ENCODE measurements around the gene ATP2C2.

The ATP2C2 gene

DNA sequence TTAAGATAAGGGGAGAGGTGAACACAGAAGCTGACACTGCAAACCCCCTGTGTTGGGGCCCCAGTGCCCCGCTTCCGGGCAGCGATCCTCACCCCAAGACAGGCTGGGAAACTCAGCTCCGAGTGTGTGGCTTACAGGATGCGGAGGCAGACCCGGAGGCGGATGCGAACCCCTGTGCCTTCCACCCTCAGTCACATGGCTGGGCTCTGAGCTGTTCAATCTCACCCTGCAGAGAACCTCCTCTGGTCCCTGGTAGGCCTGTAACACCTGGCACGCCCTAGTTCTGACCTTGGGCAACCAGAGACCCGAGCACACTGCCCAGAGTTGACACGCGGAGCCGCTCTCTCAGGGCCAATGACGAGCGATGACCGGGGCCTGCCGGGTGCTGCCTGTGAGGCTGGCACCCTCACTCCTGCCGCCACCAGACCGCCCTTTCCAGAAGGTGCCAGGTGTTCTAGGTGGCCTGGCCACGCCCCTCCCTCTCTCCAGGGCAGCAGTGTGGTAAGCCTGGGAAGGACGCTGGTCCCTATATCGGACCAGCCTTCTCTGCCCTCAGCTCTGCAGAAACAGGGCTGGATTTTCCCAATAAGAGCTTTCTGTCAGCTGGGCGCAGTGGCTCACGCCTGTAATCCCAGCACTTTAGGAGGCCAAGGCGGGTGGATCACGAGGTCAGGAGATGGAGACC lies 112.9 kb downstream of the ATP2C2 start:
- H3K27ac ChIP-seq = no peak overlapping the region
- no peak for TF ChIP-seq ZFX (IDR thresholded peaks at IDR 0.05)
- TF ChIP-seq, protein P1, sequence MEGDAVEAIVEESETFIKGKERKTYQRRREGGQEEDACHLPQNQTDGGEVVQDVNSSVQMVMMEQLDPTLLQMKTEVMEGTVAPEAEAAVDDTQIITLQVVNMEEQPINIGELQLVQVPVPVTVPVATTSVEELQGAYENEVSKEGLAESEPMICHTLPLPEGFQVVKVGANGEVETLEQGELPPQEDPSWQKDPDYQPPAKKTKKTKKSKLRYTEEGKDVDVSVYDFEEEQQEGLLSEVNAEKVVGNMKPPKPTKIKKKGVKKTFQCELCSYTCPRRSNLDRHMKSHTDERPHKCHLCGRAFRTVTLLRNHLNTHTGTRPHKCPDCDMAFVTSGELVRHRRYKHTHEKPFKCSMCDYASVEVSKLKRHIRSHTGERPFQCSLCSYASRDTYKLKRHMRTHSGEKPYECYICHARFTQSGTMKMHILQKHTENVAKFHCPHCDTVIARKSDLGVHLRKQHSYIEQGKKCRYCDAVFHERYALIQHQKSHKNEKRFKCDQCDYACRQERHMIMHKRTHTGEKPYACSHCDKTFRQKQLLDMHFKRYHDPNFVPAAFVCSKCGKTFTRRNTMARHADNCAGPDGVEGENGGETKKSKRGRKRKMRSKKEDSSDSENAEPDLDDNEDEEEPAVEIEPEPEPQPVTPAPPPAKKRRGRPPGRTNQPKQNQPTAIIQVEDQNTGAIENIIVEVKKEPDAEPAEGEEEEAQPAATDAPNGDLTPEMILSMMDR (conservative IDR thresholded peaks at IDR 0.05) = no peak

DNA sequence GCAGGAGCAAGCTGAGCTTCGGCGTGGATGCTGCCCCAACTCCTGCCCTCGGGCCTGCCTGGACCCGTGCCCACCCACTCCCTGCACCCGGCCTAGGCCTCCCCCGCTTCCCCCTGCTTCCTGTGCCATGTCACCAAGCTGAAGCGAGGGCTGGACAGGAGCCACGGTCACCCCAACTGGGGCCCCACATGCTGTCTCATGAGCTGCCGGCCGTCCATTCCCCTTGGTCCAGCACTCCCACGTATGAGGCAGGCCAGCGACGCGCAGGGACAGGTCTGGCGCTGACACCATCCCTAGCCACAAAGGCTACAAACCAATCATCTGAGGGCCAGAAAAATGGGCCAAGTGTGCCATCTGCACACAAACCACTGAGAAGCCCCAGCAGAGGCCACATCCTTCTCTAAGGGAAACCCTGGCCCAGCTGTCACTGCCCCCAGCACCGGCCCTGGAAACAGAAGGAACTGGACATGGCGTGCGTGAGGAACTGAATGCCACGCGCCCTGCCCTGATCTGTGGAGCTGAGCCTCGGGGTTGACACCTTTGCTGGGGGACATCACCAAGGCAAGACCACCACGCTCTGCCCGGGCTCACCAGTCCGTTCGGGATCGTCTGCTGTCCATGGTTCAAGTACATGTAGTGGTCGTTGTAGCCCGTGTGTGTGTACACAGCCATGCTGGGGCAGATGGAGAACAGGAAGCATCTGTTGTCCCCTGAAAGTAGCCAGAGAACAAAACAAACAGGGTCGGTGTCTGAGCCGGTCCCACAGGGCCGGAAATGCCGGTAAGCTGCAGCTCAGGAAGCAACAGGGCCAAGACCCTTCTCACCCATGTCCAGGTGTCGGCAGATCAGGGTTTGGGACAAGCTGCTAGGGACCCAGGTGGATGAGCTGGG lies 113.9 kb downstream of the ATP2C2 start:
- H3K27ac ChIP-seq = no peak overlapping the region

DNA sequence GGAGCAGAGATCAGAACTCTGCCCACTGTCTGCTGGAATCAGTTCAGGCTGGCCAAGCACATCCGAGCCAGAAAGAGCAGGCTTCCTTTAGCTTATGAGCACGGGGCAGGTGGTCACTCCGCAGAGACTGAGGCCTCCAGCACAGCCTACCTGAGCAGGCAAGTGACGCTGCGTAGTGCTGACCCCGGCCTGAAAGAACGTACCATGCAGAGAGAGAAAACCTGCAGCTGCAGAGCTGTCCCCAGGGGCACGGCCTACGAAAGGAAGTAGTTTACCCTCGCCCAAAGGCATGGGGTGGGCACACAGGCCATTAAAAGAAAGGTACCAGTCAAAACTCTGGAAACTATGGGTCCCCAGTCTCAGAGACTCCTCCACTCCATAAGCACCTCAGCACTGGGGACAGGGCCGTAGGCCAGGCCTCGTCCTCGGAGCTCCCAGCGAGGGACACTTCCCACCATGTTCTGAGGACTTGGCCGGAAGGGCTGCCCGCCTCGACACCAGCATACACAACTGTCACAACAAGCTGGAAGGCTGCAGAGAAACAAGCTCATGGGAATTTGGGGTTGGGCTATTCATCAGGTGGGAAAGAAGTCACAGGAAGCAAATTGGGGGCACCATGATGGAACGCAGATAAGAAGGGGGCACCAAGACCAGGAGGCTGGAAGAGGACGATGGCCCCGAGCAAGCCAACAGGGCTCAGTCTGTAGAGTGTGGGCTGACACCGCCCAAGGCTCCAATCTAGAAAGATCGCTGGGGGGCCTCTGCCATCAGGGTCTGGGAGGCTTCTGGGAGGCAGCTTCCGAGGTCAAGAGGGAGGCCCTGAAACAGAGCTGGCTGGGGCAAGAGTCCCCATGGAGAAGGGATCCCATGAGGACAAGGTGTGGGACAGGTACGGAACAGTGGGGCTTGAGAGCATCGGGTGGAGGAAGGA lies 114.9 kb downstream of the ATP2C2 start:
- no peak for TF ChIP-seq ZFX (IDR thresholded peaks at IDR 0.05)
- no peak overlapping the region for H3K27ac ChIP-seq

More for the DNA sequence above, 113.9 kb downstream of the ATP2C2 start:
- TF ChIP-seq ZFX (IDR thresholded peaks at IDR 0.05) = no peak
- TF ChIP-seq, protein P1 (conservative IDR thresholded peaks at IDR 0.05) = no peak

DNA sequence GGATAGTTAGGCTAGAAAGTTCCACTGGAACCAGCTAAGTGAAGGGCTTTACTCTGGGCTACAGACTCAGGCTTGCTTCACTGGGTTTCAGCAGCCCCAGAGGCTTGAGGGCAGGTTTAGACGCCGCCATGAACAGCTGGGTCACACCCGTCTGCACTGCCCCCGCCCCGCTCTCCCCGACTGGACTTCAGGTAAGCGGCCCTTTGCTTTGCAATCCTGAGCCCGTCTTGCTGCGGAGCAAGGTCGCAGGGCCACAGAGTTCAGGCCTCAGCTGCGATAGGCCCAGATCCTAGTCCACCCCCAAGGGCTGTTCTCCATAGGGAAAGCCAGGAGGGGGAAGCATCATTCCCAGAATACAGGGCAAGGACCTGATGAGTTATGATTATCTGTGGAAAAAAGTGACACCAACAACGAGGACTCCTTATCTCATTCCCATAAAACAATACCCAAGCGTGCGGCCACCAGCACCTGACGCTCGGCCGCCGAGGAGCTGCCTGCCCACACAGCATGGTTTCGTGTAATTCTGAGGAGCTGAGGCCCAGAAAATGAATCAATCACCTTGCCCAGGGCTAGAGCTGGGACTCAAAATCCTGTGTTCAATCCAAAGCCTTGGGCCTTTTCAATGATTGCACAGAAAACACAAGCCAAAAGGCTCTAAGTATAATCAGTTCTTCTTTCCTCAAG lies 115.7 kb downstream of the ATP2C2 start:
- no peak overlapping the region for H3K27ac ChIP-seq
- TF ChIP-seq, protein P1 (conservative IDR thresholded peaks at IDR 0.05) = no peak
- no peak for TF ChIP-seq ZFX (IDR thresholded peaks at IDR 0.05)

DNA sequence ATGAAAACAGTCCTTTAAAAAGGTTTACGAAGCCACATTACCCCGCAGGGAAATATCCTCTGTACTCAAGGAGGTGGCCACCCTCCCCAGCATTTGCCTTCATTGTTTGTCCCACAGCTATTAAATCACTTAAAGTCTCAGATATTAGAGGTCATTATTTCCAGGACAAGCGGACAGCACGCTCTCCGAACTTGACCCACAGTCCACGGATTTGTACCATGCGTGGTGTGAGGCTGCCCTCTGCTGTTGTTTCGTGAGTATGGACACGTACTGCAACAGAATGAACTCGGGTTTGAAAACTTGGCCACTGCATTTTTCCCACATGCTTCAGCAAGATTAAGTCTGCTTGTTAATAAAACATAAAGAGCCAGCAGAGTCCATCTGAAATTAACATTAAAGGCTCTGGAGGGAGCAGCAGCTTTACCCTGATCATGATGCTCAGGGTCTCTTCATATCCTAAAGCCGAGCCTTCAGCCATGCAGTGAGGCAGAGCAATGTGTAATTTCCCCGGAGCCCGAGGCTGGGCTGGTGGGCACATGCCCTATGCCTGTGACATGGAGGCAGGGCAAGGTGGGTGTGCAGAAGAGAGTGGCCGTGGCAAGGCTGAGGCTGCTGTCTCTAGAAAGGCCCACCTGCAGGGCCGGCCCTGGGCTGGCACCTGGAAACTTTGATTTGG lies 116.4 kb downstream of the ATP2C2 start:
- H3K27ac ChIP-seq = no peak overlapping the region
- TF ChIP-seq ZFX (IDR thresholded peaks at IDR 0.05) = no peak
- TF ChIP-seq, protein P1 (conservative IDR thresholded peaks at IDR 0.05) = peak; percentile 89

DNA sequence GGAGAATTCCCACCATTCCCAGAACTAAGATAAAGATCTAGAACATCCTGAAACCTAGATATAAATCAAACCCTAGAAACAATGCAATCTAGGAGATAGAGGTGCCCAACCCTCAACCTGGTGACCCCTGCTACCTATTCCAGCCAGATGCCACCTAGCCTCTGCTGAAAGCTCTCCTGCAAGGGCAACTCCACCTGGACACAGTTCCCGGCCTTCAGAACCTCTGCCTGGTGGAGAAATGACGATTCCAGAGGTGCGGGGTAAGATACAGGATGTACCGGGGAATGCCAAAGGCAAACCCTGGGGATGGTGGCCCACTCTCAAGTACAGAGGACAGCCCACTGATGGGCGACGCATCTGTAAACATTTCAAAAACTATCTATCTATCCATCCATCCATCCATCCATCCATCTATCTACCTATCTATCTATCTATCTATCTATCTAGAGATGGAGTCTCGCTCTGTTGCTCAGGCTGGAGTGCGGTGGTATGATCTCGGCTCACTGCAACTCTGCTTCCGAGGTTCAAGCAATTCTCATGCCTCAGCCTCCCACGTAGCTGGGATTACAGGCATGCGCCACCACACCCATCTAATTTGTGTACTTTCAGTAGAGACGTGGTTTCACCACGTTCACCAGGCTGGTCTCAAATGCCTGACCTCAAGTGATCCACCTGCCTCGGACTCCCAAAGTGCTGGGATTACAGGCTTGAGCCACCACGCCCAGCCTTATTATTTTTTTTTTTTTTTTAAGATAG lies 117.1 kb downstream of the ATP2C2 start:
- H3K27ac ChIP-seq = no peak overlapping the region
- TF ChIP-seq, protein P1 (conservative IDR thresholded peaks at IDR 0.05) = no peak
- TF ChIP-seq ZFX (IDR thresholded peaks at IDR 0.05) = no peak

All from C4-2B (cell line).